OCI-LY1 (cell line): ENCODE measurements around the gene IFRD2.

Experiments
- H2AFZ ChIP-seq: fragments of 200-600 bp; sonication (generic), shearing (Covaris generic); 2 replicates; pipeline ENCODE4 v1.6.0; 2014; ENCODE audit warnings: antibody characterized with exemption, mild to moderate bottlenecking, low read length
- H3F3A ChIP-seq: fragments of 200-600 bp; sonication (generic), shearing (Covaris generic); 2 replicates; pipeline ENCODE4 v1.6.0; 2014; ENCODE audit warnings: mild to moderate bottlenecking, antibody characterized with exemption, low read length, moderate library complexity; ENCODE audit not compliant: insufficient read depth
- H3K27ac ChIP-seq: fragments of 200-600 bp; sonication (generic); 2 replicates; pipeline ENCODE4 v1.5.1; 2014; ENCODE audit warnings: low read length, mixed run types, mild to moderate bottlenecking, low read depth; ENCODE audit not compliant: poor library complexity, severe bottlenecking
- H3K27me3 ChIP-seq: fragments of 200-600 bp; sonication (generic); 2 replicates; pipeline ENCODE4 v1.6.0; 2014; ENCODE audit warnings: antibody characterized with exemption, mild to moderate bottlenecking, low read length, moderate library complexity; ENCODE audit not compliant: insufficient read depth
- H3K36me3 ChIP-seq: fragments of 200-600 bp; sonication (generic); 2 replicates; pipeline ENCODE4 v1.6.1; 2014; ENCODE audit warnings: mild to moderate bottlenecking, antibody characterized with exemption, low read length, moderate library complexity, mixed read lengths; ENCODE audit not compliant: insufficient read depth
- H3K4me1 ChIP-seq: fragments of 200-600 bp; sonication (generic); 2 replicates; pipeline ENCODE4 v1.5.1; 2014; ENCODE audit warnings: mild to moderate bottlenecking, low read length, moderate library complexity; ENCODE audit not compliant: insufficient read depth, severe bottlenecking
- H3K4me2 ChIP-seq: fragments of 200-600 bp; sonication (generic), shearing (Covaris generic); 2 replicates; pipeline ENCODE4 v1.6.1; 2014; ENCODE audit warnings: low read length
- H3K4me3 ChIP-seq: fragments of 200-600 bp; sonication (generic); 2 replicates; pipeline ENCODE4 v1.5.1; 2014; ENCODE audit warnings: low read length, low read depth, mild to moderate bottlenecking, mixed read lengths; ENCODE audit not compliant: poor library complexity, severe bottlenecking
- H3K79me2 ChIP-seq: fragments of 200-600 bp; shearing (Covaris generic); 2 replicates; pipeline ENCODE4 v1.6.1; 2016; ENCODE audit warnings: mixed run types, low read length, mixed read lengths; ENCODE audit not compliant: insufficient read depth
- H3K9ac ChIP-seq: fragments of 200-600 bp; sonication (generic), shearing (Covaris generic); 2 replicates; pipeline ENCODE4 v1.6.1; 2014; ENCODE audit warnings: mild to moderate bottlenecking, low read length, mixed read lengths
- H3K9me2 ChIP-seq: fragments of 200-600 bp; sonication (generic), shearing (Covaris generic); 2 replicates; pipeline ENCODE4 v1.6.1; 2014; ENCODE audit warnings: low read depth, mild to moderate bottlenecking, low read length, mixed read lengths
- H3K9me3 ChIP-seq: fragments of 200-600 bp; shearing (Covaris generic); 2 replicates; pipeline ENCODE4 v1.6.1; 2014; ENCODE audit warnings: low read length, mixed read lengths
- H4K20me1 ChIP-seq: fragments of 200-600 bp; sonication (generic), shearing (Covaris generic); 2 replicates; pipeline ENCODE4 v1.6.0; 2016; ENCODE audit warnings: mild to moderate bottlenecking, low read length; ENCODE audit not compliant: insufficient read depth
- CTCF ChIP-seq: fragments of 200-600 bp; sonication (generic), shearing (Covaris generic); IDR thresholded peaks from 2 replicates; pipeline ENCODE4 v1.5.1; 2017; ENCODE audit warnings: mild to moderate bottlenecking, antibody characterized with exemption, low read length, moderate library complexity, mixed read lengths
- EZH2 ChIP-seq: fragments of 200-600 bp; sonication (generic), shearing (Covaris generic); IDR thresholded peaks from 2 replicates; pipeline ENCODE4 v1.8.0; 2017; ENCODE audit warnings: borderline replicate concordance, mixed run types, mild to moderate bottlenecking, antibody characterized with exemption, low read length, moderate library complexity, mixed read lengths

Gene IFRD2

GRCh38 chr3:50292159-50293078 is at the start of gene IFRD2:
Gene IFRD2, minus strand, starts transcription at chr3:50292429. Its CDS starts 155 bp downstream, at chr3:50292274.
- H4K20me1 ChIP-seq: no peaks in the 10 kb centered on the region
- no peak within 1 kb of the TSS for H2AFZ ChIP-seq
- peak within 1 kb of the TSS; percentile 50 for H3K27ac ChIP-seq
- H3K9me3 ChIP-seq: no peaks in the 10 kb centered on the region
- peaks cover 33% of the 10 kb centered on the region for H3K36me3 ChIP-seq
- no peaks in the 10 kb centered on the region for H3K27me3 ChIP-seq
- no peaks in the 10 kb centered on the region for H3K9me2 ChIP-seq
- H3K4me3 ChIP-seq: peak within 1 kb of the TSS; percentile 99
- peaks cover 10% of the 10 kb centered on the region for H3K79me2 ChIP-seq
- H3K9ac ChIP-seq: peak within 1 kb of the TSS; percentile 99
- H3K4me1 ChIP-seq: peaks cover 19% of the 10 kb centered on the region
- peak within 1 kb of the TSS; percentile 95 for H3K4me2 ChIP-seq
- H3F3A ChIP-seq: no peaks in the 10 kb centered on the region
- TF ChIP-seq CTCF: no peak
- TF ChIP-seq EZH2: no peak

- Histone ChIP-seq H3K4me1 (peaks cover 48% of the 10 kb centered on the region), H3K4me3 (peak overlapping the region; percentile 58), H3K9me2 (no peaks in the 10 kb centered on the region), H3K79me2 (peaks cover 3% of the 10 kb centered on the region), H4K20me1 (no peaks in the 10 kb centered on the region), H3K9ac (no peak overlapping the region; the same call in 1 of the 2 replicates), H3K27ac (no peak overlapping the region), H3K9me3 (no peaks in the 10 kb centered on the region), H2AFZ (no peak overlapping the region), H3K4me2 (peak overlapping the region; percentile 76; the same call in 1 of the 2 replicates), H3K36me3 (peaks cover 3% of the 10 kb centered on the region; the same call in 1 of the 2 replicates), H3K27me3 (no peaks in the 10 kb centered on the region), H3F3A (0 out of 2 replicates have a peak, but pooled peaks cover 5% of the 10 kb centered on the region)
- TF ChIP-seq EZH2 (no peak), CTCF (no peak)
Measured at GRCh38 chr3:50341537-50341936, 49.3 kb upstream of the IFRD2 start.

- peak within 1 kb of the TSS; percentile 53 for H3K9ac ChIP-seq
- TF ChIP-seq CTCF (no peak), EZH2 (no peak)
- H3K4me1 ChIP-seq: peaks cover 52% of the 10 kb centered on the region
- H2AFZ ChIP-seq: no peak within 1 kb of the TSS
- no peak within 1 kb of the TSS for H3K27ac ChIP-seq
- H3K9me2 ChIP-seq: no peaks in the 10 kb centered on the region
- H3K4me2 ChIP-seq: peak within 1 kb of the TSS; percentile 76
- H3F3A ChIP-seq: 0 out of 2 replicates have a peak, but pooled peaks cover 5% of the 10 kb centered on the region
- H3K79me2 ChIP-seq: peaks cover 12% of the 10 kb centered on the region
- H3K27me3 ChIP-seq: no peaks in the 10 kb centered on the region
- no peaks in the 10 kb centered on the region for H4K20me1 ChIP-seq
- peaks cover 4% of the 10 kb centered on the region; the same call in 1 of the 2 replicates for H3K36me3 ChIP-seq
- peak within 1 kb of the TSS; percentile 58 for H3K4me3 ChIP-seq
- no peaks in the 10 kb centered on the region for H3K9me3 ChIP-seq
Measured at GRCh38 chr3:50340448-50341329, 48.5 kb upstream of the IFRD2 start, which contains the start of gene RASSF1. Gene RASSF1, minus strand, starts transcription at chr3:50340836. Its CDS starts 31 bp downstream, at chr3:50340805.
